Spleen (tissue), 11 donors: ENCODE measurements around the gene TAS2R31. TPM values are rescaled to one million over a fixed set of nuclear protein-coding genes. Genes with fewer than 3 reads are reported as not detected.
A peak's percentile ranks its signal among the peaks of the same experiment; 100 is the strongest.
"Not testable (repeated sequence)": the region's sequence is repeated elsewhere in the genome, so short reads cannot be mapped to it uniquely, and the experiment has no call there.

Experiments used
- DNase-seq: peaks from one replicate; pipeline ENCODE4 v3.0.0-alpha.2; 2020
- H3K27ac ChIP-seq, 8 donors: fragments of 200-600 bp; sonication (generic) in 7 of 8; 1 replicate in 4 of 8; 2 replicates in 4 of 8; pipeline versions ENCODE4 v1.5.0 to v1.8.0; 2016 to 2021; ENCODE audit warnings: inconsistent platforms in 4 of 8, mild to moderate bottlenecking in 4 of 8, moderate library complexity in 1 of 8
- H3K27me3 ChIP-seq, 7 donors: fragments of 200-600 bp; sonication (generic) in 6 of 7; replicated peaks in 1 of 7; 1 replicate in 4 of 7; 2 replicates in 3 of 7; pipeline versions ENCODE4 v1.5.0 to v1.8.0; 2016 to 2021; ENCODE audit warnings: inconsistent platforms in 3 of 7, mild to moderate bottlenecking in 1 of 7
- H3K36me3 ChIP-seq, 6 donors: fragments of 200-600 bp; sonication (generic) in 5 of 6; 1 replicate in 4 of 6; 2 replicates in 2 of 6; pipeline versions ENCODE4 v1.5.0 to v1.8.0; 2016 to 2021; ENCODE audit warnings: inconsistent platforms in 2 of 6
- H3K4me1 ChIP-seq, 6 donors: fragments of 200-600 bp; sonication (generic) in 5 of 6; 1 replicate in 3 of 6; 2 replicates in 3 of 6; pipeline versions ENCODE4 v1.5.0 to v1.8.0; 2016 to 2021; ENCODE audit warnings: inconsistent platforms in 3 of 6
- H3K4me3 ChIP-seq, 8 donors: fragments of 200-600 bp; sonication (generic) in 7 of 8; 1 replicate in 4 of 8; 2 replicates in 4 of 8; pipeline versions ENCODE4 v1.5.0 to v1.8.0; 2016 to 2021; ENCODE audit warnings: inconsistent platforms in 4 of 8, mild to moderate bottlenecking in 4 of 8, moderate library complexity in 2 of 8
- H3K9me3 ChIP-seq, 8 donors: fragments of 200-600 bp; sonication (generic) in 7 of 8; 1 replicate in 4 of 8; 2 replicates in 4 of 8; pipeline versions ENCODE4 v1.5.0 to v1.8.0; 2016 to 2021; ENCODE audit warnings: inconsistent platforms in 4 of 8
- POLR2A ChIP-seq, 3 donors: fragments of 450-650 bp; IDR thresholded peaks; one replicate each; pipeline ENCODE4 v1.5.1; 2017; ENCODE audit warnings: antibody characterized with exemption in 3 of 3, mild to moderate bottlenecking in 1 of 3
- POLR2AphosphoS5 ChIP-seq, 3 donors: sonication (generic); formaldehyde crosslinking; IDR thresholded peaks; one replicate each; pipeline ENCODE4 v1.5.1; 2017; ENCODE audit warnings: antibody characterized with exemption in 3 of 3
- WGBS, 5 donors: extraction: QIAGEN DNeasy Blood & Tissue Kit in 3 of 5; methylation state at CpG; one replicate each; pipeline versions ENCODE4 v1.1.5 to v1.1.7; 2013 to 2018; 5-methylcytosine and 5-hydroxymethylcytosine counted together
- intact Hi-C: fragments of 100-400 bp; cut with DNase I; formaldehyde crosslinking; loops from one replicate; pipeline ENCODE4 v1.15.0; 2023; ENCODE audit warnings: low total_unique reads
- polyA plus RNA-seq, 3 donors: library from polyadenylated mRNA; stranded (reverse); fragments of 200-250 nt; gene quantifications; one replicate each; pipeline ENCODE4 v1.2.1, GENCODE V29; 2013
- total RNA-seq, 7 donors: library from RNA; depleted of rRNA in 3 of 7; stranded (reverse); fragments of >200 nt in 3 of 7; fragmentation: NEBNext Ultra II Directional in 4 of 7; extraction: Animal tissue kit (Norgen Biotek cat#: 25700) in 4 of 7; gene quantifications; one replicate each; pipeline versions ENCODE4 v1.1.0 to v1.2.1, GENCODE V29; 2016 to 2021
- TF ChIP-seq, protein P1 (sequence below), 11 experiments: fragments of 200-600 bp in 7 of 11; fragments of 450-650 bp in 4 of 11; sonication (generic) in 4 of 11; IDR thresholded peaks in 8 of 11; conservative IDR thresholded peaks in 3 of 11; 1 replicate in 7 of 11; 2 replicates in 4 of 11; pipeline versions ENCODE4 v1.4.0 to v1.8.0; 2016 to 2021; ENCODE audit warnings: antibody characterized with exemption in 11 of 11, inconsistent platforms in 4 of 11, mild to moderate bottlenecking in 1 of 11
- donor health status: healthy with polysubstance abuse.
- donor health status: DM: no; HTN: no; CAD: no; lungs with moderate emphysema.
- donor health status: DM: no; HTN: no; CAD: no.
- donor health status: Bipolar disorder and iron deficiency.
- donor health status: healthy.
- donor health status: DM: no; HTN: no; CAD: no.
- donor health status: DM: yes; HTN: yes; CAD: no.

Gene TAS2R31
- total and polyA plus RNA-seq, 10 donors: 0.21 to 14.1 (median 7.5) TPM; not detected in 1

DNA sequence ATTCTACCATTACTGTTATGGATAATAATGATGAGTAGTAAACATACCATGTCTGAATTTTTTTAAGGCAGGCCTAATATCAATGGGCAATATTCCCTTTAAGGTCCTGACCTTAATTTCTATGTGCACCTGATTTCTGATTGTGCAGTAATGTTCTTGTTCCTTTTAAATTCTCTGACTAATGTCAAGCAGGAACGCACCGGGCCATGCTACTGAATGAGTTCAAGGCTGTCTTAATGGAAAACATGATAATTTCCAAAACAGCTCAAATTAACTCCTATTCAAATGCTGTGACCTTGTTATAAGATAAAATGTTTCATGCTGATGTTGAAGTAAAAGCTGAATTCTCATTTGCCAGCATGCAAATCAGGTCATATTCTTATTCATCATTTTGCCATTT lies 24.1 kb upstream of the TAS2R31 start:
- Histone ChIP-seq H3K4me1 (no peaks in the 10 kb centered on the region), H3K27me3 (no peaks in the 10 kb centered on the region), H3K27ac (peak overlapping the region in 3 of 8 donors; percentile 11 to 19 (median 15)), H3K36me3 (peaks cover 0 to 8% (median 0%) of the 10 kb centered on the region in 6 donors), H3K4me3 (no peak overlapping the region), H3K9me3 (peaks cover 0 to 35% (median 25%) of the 10 kb centered on the region in 8 donors)
- TF ChIP-seq POLR2A (IDR thresholded peaks at IDR 0.05) (no peak), POLR2AphosphoS5 (IDR thresholded peaks at IDR 0.05) (no peak)
- TF ChIP-seq, protein P1, sequence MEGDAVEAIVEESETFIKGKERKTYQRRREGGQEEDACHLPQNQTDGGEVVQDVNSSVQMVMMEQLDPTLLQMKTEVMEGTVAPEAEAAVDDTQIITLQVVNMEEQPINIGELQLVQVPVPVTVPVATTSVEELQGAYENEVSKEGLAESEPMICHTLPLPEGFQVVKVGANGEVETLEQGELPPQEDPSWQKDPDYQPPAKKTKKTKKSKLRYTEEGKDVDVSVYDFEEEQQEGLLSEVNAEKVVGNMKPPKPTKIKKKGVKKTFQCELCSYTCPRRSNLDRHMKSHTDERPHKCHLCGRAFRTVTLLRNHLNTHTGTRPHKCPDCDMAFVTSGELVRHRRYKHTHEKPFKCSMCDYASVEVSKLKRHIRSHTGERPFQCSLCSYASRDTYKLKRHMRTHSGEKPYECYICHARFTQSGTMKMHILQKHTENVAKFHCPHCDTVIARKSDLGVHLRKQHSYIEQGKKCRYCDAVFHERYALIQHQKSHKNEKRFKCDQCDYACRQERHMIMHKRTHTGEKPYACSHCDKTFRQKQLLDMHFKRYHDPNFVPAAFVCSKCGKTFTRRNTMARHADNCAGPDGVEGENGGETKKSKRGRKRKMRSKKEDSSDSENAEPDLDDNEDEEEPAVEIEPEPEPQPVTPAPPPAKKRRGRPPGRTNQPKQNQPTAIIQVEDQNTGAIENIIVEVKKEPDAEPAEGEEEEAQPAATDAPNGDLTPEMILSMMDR (IDR thresholded peaks at IDR 0.05 in 8 of 11, conservative IDR thresholded peaks at IDR 0.05 in 3 of 11): no peak
- DNase-seq: no peak
- 65 to 91% (median 76%) methylated on average over 2 of the region's 2 CpGs for WGBS, 5 donors
- intact Hi-C loops: no loop called here

DNA sequence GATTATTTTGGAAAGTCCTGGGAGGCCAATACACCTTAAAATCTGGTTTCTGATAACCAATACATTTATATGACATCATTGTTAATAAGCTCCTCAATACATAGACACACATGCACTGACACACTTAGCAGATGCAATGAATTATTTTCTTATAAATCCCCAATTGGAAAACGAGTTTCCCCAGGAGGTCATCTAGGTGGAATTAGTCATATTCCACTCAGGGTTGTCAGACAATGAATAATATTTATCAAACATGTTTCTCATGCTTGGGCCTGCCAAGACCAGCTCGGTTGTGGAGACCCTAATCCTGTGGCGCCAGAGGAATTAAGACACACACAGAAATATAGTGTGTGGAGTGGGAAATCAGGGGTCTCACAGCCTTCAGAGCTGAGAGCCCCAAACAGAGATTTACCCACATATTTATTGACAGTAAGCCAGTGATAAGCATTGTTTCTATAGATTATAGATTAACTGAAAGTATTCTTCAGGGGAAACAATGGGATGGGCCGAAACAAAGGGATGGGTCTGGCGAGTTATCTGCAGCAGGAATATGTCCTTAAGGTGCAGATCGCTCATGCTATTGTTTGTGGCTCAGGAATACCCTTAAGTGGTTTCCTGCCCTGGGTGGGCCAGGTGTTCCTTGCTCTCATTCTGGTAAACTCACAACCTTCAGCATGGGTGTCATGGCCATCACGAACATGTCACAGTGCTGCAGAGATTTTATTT lies 18.8 kb upstream of the TAS2R31 start:
- H3K27ac ChIP-seq, DNase-seq, H3K27me3 ChIP-seq, H3K4me3 ChIP-seq, intact Hi-C loops, H3K4me1 ChIP-seq: not testable (repeated sequence)
- Histone ChIP-seq H3K9me3 (peaks cover 0 to 44% (median 33%) of the 10 kb centered on the region in 8 donors), H3K36me3 (peaks cover 0 to 40% (median 0%) of the 10 kb centered on the region in 6 donors)
- 92 to 97% (median 94%) methylated on average over 7 of the region's 7 CpGs for WGBS, 5 donors

DNA sequence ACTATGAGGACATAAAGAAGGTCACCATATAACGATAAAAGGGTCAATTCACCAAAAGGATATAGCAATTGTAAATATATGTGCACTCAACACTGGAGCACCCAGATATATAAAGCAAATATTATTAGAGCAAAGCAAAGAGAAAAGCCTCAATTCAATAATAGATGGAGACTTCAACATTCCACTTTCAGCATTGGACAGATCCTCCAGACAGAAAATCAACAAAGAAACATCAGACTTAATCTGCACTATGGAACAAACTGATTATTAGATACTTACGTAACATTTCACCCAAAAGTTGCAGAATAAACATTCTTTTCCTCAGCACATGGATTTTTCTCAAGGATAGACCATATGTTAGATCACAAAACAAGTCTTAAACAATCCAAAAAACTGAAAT lies 10.2 kb upstream of the TAS2R31 start:
- H3K27me3 ChIP-seq, DNase-seq, H3K27ac ChIP-seq, H3K4me1 ChIP-seq, intact Hi-C loops, H3K4me3 ChIP-seq, H3K9me3 ChIP-seq: not testable (repeated sequence)
- peaks cover 0 to 44% (median 0%) of the 10 kb centered on the region in 6 donors for H3K36me3 ChIP-seq
- WGBS, 5 donors: 70 to 98% (median 95%) methylated on average over 2 of the region's 2 CpGs

DNA sequence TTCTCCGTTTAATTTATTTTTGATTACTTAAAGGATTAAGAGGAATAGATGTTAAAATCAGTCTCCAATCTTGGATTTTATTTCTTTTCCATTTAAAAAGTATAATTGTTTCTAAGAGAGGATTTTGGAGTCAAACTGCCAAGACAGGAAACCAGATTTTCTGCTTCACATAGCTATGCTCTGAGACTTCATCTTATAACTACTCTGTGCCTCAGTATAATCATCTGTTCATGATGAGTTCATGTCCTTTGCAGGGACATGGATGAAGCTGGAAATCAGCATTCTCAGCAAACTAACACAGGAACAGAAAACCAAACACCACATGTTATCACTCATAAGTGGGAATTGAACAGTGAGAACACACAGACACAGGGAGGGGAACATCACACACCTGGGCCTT lies 9.0 kb upstream of the TAS2R31 start:
- H3K4me3 ChIP-seq: no peak overlapping the region

DNA sequence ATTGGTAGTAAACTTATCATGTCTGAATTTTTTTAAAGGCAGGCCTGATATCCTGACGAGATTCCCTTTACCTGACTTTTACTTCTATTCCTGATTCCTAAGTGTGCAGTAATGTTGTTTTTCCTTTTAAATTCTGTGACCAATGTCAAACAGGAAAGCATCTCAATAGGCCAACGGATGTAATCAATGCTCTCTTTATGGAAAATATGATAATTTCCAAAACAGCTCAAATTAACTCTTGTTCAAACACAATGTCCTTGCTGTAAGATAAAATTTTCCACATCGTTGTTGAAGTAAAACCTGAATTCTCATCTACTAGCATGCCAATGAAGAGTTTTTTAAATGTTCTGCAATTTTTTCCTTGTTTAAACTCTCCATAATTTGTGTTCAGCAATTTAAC lies 8.0 kb upstream of the TAS2R31 start:
- Histone ChIP-seq H3K9me3 (no peaks in the 10 kb centered on the region), H3K27ac (no peak overlapping the region), H3K27me3 (no peaks in the 10 kb centered on the region), H3K4me1 (no peaks in the 10 kb centered on the region), H3K36me3 (peaks cover 0 to 29% (median 0%) of the 10 kb centered on the region in 6 donors), H3K4me3 (no peak overlapping the region)
- DNase-seq: no peak
- TF ChIP-seq POLR2A (IDR thresholded peaks at IDR 0.05) (no peak), POLR2AphosphoS5 (IDR thresholded peaks at IDR 0.05) (no peak)
- TF ChIP-seq, protein P1 (IDR thresholded peaks at IDR 0.05 in 8 of 11, conservative IDR thresholded peaks at IDR 0.05 in 3 of 11): no peak
- intact Hi-C loops: no loop called here
- WGBS, 5 donors: 51 to 88% (median 68%) methylated on average over 3 of the region's 3 CpGs

More for the DNA sequence above, 9.0 kb upstream of the TAS2R31 start:
- Histone ChIP-seq H3K36me3 (peaks cover 0 to 39% (median 0%) of the 10 kb centered on the region in 6 donors), H3K27me3 (no peaks in the 10 kb centered on the region), H3K27ac (no peak overlapping the region), H3K9me3 (no peaks in the 10 kb centered on the region), H3K4me1 (no peaks in the 10 kb centered on the region)
- no peak for DNase-seq
- intact Hi-C loops: no loop called here
- WGBS, 5 donors: 94 to 100% (median 98%) methylated on average over 1 of the region's 1 CpG
- TF ChIP-seq, protein P1 (IDR thresholded peaks at IDR 0.05 in 8 of 11, conservative IDR thresholded peaks at IDR 0.05 in 3 of 11): no peak
- no peak for TF ChIP-seq POLR2AphosphoS5 (IDR thresholded peaks at IDR 0.05)
- TF ChIP-seq POLR2A (IDR thresholded peaks at IDR 0.05): no peak

DNA sequence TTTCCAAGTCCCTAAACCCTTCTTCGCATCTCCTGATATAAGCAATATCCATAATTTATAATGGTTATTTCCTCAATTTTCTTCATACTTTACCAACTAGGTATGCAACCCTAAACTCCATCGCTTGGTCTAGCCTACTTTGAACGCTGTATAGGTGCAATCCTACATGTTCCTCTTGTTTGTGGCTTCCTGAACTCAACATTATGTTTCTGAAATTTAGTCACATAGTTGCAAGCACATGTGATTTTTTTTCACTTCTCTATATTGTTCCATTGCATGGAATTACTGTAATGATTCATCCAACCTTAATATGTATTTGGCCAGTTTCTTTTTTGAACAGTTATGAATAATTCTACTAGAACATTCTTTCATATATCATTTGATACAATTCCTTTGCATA lies 2.8 kb upstream of the TAS2R31 start:
- H3K4me1 ChIP-seq, H3K27ac ChIP-seq, H3K4me3 ChIP-seq, DNase-seq, intact Hi-C loops, H3K9me3 ChIP-seq, H3K27me3 ChIP-seq: not testable (repeated sequence)
- peaks cover 0 to 30% (median 1%) of the 10 kb centered on the region in 6 donors for H3K36me3 ChIP-seq
- 83 to 100% (median 97%) methylated on average over 1 of the region's 3 CpGs; no CpG with 5 or more reads in 1 of the 5 donors for WGBS, 5 donors
